Esophagus squamous epithelium (tissue), 5 donors: ENCODE measurements around the gene PLA2G4F. TPM values are rescaled to one million over a fixed set of nuclear protein-coding genes. Genes with fewer than 3 reads are reported as not detected.

Source experiments
- DNase-seq: peaks from one replicate; lab custom pipeline; 2025; lab: John Stamatoyannopoulos, UW
- H3K27ac ChIP-seq, 4 donors: fragments of 200-600 bp; sonication (generic); one replicate each; pipeline ENCODE4 v1.5.1; 2016 to 2019; ENCODE audit warnings: mild to moderate bottlenecking in 1 of 4
- H3K27me3 ChIP-seq, 4 donors: fragments of 200-600 bp; sonication (generic); 1 replicate in 3 of 4; 2 replicates in 1 of 4; pipeline versions ENCODE4 v1.5.1 to v1.6.0; 2017 to 2021; ENCODE audit warnings: antibody characterized with exemption in 1 of 4
- H3K36me3 ChIP-seq, 3 donors: fragments of 200-600 bp; sonication (generic); one replicate each; pipeline ENCODE4 v1.5.1; 2016 to 2019
- H3K4me1 ChIP-seq, 3 donors: fragments of 200-600 bp; sonication (generic); one replicate each; pipeline ENCODE4 v1.5.1; 2017 to 2019
- H3K4me3 ChIP-seq, 4 donors: fragments of 200-600 bp; sonication (generic); 1 replicate in 3 of 4; 2 replicates in 1 of 4; pipeline ENCODE4 v1.5.1; 2016 to 2019; ENCODE audit warnings: mild to moderate bottlenecking in 2 of 4, moderate library complexity in 1 of 4
- H3K9me3 ChIP-seq, 3 donors: fragments of 200-600 bp; sonication (generic); one replicate each; pipeline ENCODE4 v1.5.1; 2016 to 2019
- POLR2A ChIP-seq, 4 donors: fragments of 450-650 bp; IDR thresholded peaks; one replicate each; pipeline ENCODE4 v1.6.1; 2017; ENCODE audit warnings: antibody characterized with exemption in 4 of 4, mild to moderate bottlenecking in 4 of 4, moderate library complexity in 3 of 4
- WGBS, 2 donors: methylation state at CpG; one replicate each; pipeline ENCODE4 v1.1.5; 2018; 5-methylcytosine and 5-hydroxymethylcytosine counted together
- intact Hi-C: fragments of 100-400 bp; cut with DNase I; formaldehyde crosslinking; loops from one replicate; pipeline ENCODE4 v1.15.0; 2022
- total RNA-seq, 4 donors: library from RNA; depleted of rRNA; stranded (reverse); fragments of >200 nt; gene quantifications; one replicate each; pipeline ENCODE4 v1.1.0, GENCODE V29; 2016
- TF ChIP-seq, protein P1 (sequence below), 6 experiments: fragments of 450-650 bp in 4 of 6; fragments of 200-600 bp in 2 of 6; sonication (generic) in 2 of 6; IDR thresholded peaks; one replicate each; pipeline ENCODE4 v1.5.1; 2016 to 2019; ENCODE audit warnings: antibody characterized with exemption in 6 of 6, mild to moderate bottlenecking in 4 of 6, moderate library complexity in 4 of 6
- donor health status: DM: yes; HTN: yes; CAD: no.

Gene PLA2G4F
- total RNA-seq, 4 donors from 2014 or later, result 7.4 to 28.2 (median 21.2) TPM

- WGBS, 2 donors, result 82 to 89% methylated on average over 3 to 4 of the region's 4 CpGs
- H3K4me3 ChIP-seq, result no peak overlapping the region
- no peaks in the 10 kb centered on the region for H3K36me3 ChIP-seq
- peaks cover 0 to 9% (median 0%) of the 10 kb centered on the region in 3 donors for H3K4me1 ChIP-seq
- no peak for DNase-seq
- H3K9me3 ChIP-seq, result no peaks in the 10 kb centered on the region
- TF ChIP-seq, protein P1, sequence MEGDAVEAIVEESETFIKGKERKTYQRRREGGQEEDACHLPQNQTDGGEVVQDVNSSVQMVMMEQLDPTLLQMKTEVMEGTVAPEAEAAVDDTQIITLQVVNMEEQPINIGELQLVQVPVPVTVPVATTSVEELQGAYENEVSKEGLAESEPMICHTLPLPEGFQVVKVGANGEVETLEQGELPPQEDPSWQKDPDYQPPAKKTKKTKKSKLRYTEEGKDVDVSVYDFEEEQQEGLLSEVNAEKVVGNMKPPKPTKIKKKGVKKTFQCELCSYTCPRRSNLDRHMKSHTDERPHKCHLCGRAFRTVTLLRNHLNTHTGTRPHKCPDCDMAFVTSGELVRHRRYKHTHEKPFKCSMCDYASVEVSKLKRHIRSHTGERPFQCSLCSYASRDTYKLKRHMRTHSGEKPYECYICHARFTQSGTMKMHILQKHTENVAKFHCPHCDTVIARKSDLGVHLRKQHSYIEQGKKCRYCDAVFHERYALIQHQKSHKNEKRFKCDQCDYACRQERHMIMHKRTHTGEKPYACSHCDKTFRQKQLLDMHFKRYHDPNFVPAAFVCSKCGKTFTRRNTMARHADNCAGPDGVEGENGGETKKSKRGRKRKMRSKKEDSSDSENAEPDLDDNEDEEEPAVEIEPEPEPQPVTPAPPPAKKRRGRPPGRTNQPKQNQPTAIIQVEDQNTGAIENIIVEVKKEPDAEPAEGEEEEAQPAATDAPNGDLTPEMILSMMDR (IDR thresholded peaks at IDR 0.05), result no peak
- no peak for TF ChIP-seq POLR2A (IDR thresholded peaks at IDR 0.05)
- H3K27ac ChIP-seq, result no peak overlapping the region
- peaks cover 0 to 8% (median 0%) of the 10 kb centered on the region in 4 donors for H3K27me3 ChIP-seq
- intact Hi-C loops, result no loop called here
Observed at GRCh38 chr15:42143356-42143755, 13.1 kb downstream of the PLA2G4F start.

DNA sequence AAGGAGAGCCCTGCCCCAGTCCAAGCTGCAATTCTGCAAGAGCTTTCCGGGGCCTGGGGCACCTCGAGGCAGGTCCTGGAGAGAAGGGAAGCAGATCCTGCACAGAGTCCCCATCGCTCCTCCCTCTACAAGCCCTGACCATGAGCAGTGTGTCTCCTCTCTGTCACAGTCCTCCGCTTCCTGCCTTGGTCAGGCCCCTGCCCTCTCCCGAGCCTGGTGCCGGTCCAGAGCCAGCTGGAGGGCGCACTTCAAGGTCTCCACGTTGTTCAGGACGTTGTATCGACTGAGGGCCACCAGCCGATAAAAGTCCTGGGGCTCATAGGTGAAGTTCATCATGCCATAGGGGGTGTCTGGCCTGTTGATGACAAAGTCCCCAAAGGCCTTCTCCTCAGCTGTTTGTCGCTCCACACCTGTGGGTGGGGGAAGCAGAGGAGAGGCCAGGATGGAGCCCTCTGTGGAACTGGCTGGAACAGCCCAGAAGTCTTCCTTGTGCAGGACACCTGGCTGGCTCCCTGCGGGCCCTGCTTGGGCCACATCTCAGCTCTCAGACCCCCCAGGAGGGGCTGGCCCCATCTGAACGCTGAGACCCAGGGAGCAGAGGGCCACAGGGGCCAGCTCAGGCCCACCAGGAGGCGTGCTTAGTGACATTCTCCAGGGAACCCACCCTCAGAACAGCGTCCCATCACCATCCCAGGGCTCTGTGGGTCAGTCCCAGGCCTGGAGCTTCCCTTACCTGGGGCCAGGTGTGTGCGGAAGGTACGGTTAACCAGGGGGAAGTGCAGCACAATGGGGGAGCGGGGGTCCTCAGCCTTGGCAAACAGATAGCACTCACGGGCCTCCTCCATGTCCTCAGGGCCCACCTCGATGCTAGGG is 14.4 kb downstream of the PLA2G4F start:
- peaks cover 0 to 8% (median 0%) of the 10 kb centered on the region in 4 donors for H3K27me3 ChIP-seq
- H3K4me3 ChIP-seq, result no peak overlapping the region
- DNase-seq, result no peak
- intact Hi-C loops, result no loop called here
- peaks cover 0 to 9% (median 0%) of the 10 kb centered on the region in 3 donors for H3K4me1 ChIP-seq
- H3K27ac ChIP-seq, result no peak overlapping the region
- TF ChIP-seq, protein P1 (IDR thresholded peaks at IDR 0.05), result no peak
- TF ChIP-seq POLR2A (IDR thresholded peaks at IDR 0.05), result no peak
- H3K9me3 ChIP-seq, result no peaks in the 10 kb centered on the region
- 88 to 91% methylated on average over 9 to 11 of the region's 21 CpGs for WGBS, 2 donors
- no peaks in the 10 kb centered on the region for H3K36me3 ChIP-seq

DNA sequence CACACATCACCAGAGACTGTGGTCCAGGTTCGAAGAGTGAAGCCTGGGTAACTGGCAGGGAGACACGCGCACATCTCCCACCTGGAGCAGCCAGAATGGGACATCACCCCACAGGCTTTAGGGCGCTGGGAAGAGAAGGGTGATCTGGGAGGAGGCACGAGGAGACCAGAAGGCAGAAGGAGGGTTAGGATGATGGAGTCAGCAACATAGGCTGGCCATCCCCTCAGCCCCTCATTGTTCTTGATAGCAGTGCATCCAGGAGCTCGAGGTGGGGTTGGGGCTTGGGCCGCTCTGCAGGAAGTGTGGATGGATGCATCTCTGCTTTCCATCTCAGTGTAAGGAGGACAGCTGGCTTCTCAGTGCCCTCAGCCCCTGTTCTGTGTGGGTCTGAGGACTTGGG is 15.2 kb downstream of the PLA2G4F start:
- Histone ChIP-seq H3K27me3 (peaks cover 0 to 8% (median 0%) of the 10 kb centered on the region in 4 donors), H3K9me3 (no peaks in the 10 kb centered on the region), H3K4me3 (no peak overlapping the region), H3K27ac (no peak overlapping the region), H3K36me3 (no peaks in the 10 kb centered on the region), H3K4me1 (peaks cover 0 to 9% (median 0%) of the 10 kb centered on the region in 3 donors)
- no peak for DNase-seq
- WGBS, 2 donors, result 85 to 89% methylated on average over 7 of the region's 7 CpGs
- intact Hi-C loops, result no loop called here
- TF ChIP-seq, protein P1 (IDR thresholded peaks at IDR 0.05), result no peak
- no peak for TF ChIP-seq POLR2A (IDR thresholded peaks at IDR 0.05)

DNA sequence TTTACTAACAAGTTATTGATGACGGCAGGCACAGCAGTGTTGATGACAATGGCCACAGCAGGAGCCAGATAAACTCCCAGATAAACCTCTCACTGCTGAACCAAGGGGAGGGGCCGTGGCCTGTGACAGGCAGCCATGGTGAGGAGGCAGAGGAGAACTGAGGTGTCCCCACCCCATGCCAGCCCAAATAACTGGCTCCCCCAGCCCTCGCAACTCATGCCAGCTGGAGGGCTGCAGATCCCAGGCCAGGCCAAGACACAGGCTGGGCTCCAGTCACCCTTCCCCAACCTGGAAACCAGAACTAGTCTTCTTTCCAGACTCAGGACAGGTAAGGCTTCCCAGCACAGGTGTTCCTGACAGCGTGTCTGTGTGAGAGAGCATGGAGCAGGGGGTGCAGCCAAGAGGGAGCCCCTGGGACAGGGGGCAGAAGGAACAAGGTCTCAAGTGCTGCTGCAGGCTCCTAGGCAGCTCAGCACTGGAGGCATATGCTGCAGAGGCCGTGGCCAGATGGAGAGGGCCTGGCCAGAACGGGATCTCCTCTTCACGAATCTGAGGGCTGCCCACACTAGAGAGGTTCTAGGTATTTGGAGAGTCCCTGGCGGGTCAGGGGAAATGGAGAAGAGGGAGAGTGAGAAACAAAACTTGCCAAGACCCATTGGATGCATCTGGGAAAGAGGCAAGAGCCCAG is 15.9 kb downstream of the PLA2G4F start:
- WGBS, 2 donors, result 82 to 83% methylated on average over 5 to 7 of the region's 8 CpGs
- DNase-seq, result no peak
- H3K27ac ChIP-seq, result no peak overlapping the region
- intact Hi-C loops, result no loop called here
- peaks cover 0 to 4% (median 0%) of the 10 kb centered on the region in 4 donors for H3K27me3 ChIP-seq
- no peaks in the 10 kb centered on the region for H3K36me3 ChIP-seq
- TF ChIP-seq, protein P1 (IDR thresholded peaks at IDR 0.05), result no peak
- no peak for TF ChIP-seq POLR2A (IDR thresholded peaks at IDR 0.05)
- H3K9me3 ChIP-seq, result no peaks in the 10 kb centered on the region
- no peak overlapping the region for H3K4me3 ChIP-seq
- peaks cover 0 to 9% (median 0%) of the 10 kb centered on the region in 3 donors for H3K4me1 ChIP-seq

GRCh38 chr15:42139596-42139995 is 16.8 kb downstream of the PLA2G4F start:
- Histone ChIP-seq H3K36me3 (no peaks in the 10 kb centered on the region), H3K4me1 (peaks cover 0 to 9% (median 0%) of the 10 kb centered on the region in 3 donors), H3K9me3 (no peaks in the 10 kb centered on the region), H3K4me3 (no peak overlapping the region), H3K27me3 (no peaks in the 10 kb centered on the region), H3K27ac (no peak overlapping the region)
- WGBS, 2 donors, result 53 to 75% methylated on average over 3 to 5 of the region's 6 CpGs
- intact Hi-C loops, result loop anchor here (5.0 to 10.0 kb wide), 2 partner anchors 57 to 155 kb away; no protein-coding TSS in a partner anchor
- DNase-seq, result no peak
- TF ChIP-seq, protein P1 (IDR thresholded peaks at IDR 0.05), result no peak
- TF ChIP-seq POLR2A (IDR thresholded peaks at IDR 0.05), result no peak
